T47D (cell line): Measurements from ENCODE around the gene RASL11B.

Experiments
- DNase-seq, 2 experiments: peaks; one replicate each; pipeline versions ENCODE4 v3.0.0 to v3.0.0-alpha.2; 2011 to 2012; ENCODE audit warnings: low read depth in 1 of 2, low spot score in 1 of 2
- JUND ChIP-seq: IDR thresholded peaks from 2 replicates; pipeline ENCODE4 v1.6.1; 2012; ENCODE audit warnings: low read depth
- in situ Hi-C: cut with HindIII; loops from 2 replicates; pipeline ENCODE4 v1.10.0; 2016; ENCODE audit warnings: low sequenced_read_pairs, low pct_unique_long_range_greater_than_20kb

RASL11B gene

GRCh38 chr4:52914051-52914605 is 52.0 kb downstream of the RASL11B start:
- no peak for TF ChIP-seq JUND
- DNase-seq: no peak
- in situ Hi-C loops: no loop called here

- TF ChIP-seq JUND: no peak
- in situ Hi-C loops: no loop called here
- no peak for DNase-seq
These were observed 53.1 kb downstream of the RASL11B start for GRCh38 chr4:52915191-52915590.

GRCh38 chr4:52915730-52916300 is 53.7 kb downstream of the RASL11B start:
- TF ChIP-seq JUND: no peak
- in situ Hi-C loops: no loop called here
- no peak for DNase-seq
